ENCODE measurements around the gene LILRA5. TPM values are rescaled to one million over a fixed set of nuclear protein-coding genes. Genes with fewer than 3 reads are reported as not detected.

Gene LILRA5
- total and polyA plus RNA-seq, 2 of the 8 experiments (the other 6 are each of a cell fraction or from before 2014, with no cell fraction given), result not detected

- Histone ChIP-seq H3K23me2 (ENCODE audit: low read depth, low read length) (peaks cover 2% of the 10 kb centered on the region), H3K79me1 (ENCODE audit: low read depth, low read length) (no peaks in the 10 kb centered on the region), H2BK15ac (ENCODE audit: low read length) (peak overlapping the region; percentile 14; the same call in 1 of the 2 replicates), H3K4me2 (ENCODE audit: insufficient read depth in 1 of 2, low read depth in 2 of 2, low read length in 2 of 2) (peak overlapping the region in 1 of 2 experiments; percentile 9; a peak in 2 of 4 replicates), H3K27me3 (replicated peaks in 1 of 4; ENCODE audit: control insufficient read depth in 3 of 4, extremely low read depth in 1 of 4, insufficient read depth in 3 of 4, low read length in 3 of 4) (peaks cover 0 to 2% (median 0%) of the 10 kb centered on the region in 4 experiments; a peak in 1 of 7 replicates), H4K20me1 (replicated peaks in 1 of 2; ENCODE audit: control insufficient read depth in 1 of 2, insufficient read depth in 2 of 2, low read length in 2 of 2) (no peaks in the 10 kb centered on the region), H3K9me3 (ENCODE audit: insufficient read depth in 2 of 2, low read depth in 1 of 2, low read length in 1 of 2) (peaks cover 7 to 10% of the 10 kb centered on the region in 2 experiments; a peak in 2 of 4 replicates), H3K27ac (ENCODE audit: low read depth, low read length) (no peak overlapping the region), H3K4me1 (replicated peaks in 1 of 4; ENCODE audit: control insufficient read depth in 3 of 4, insufficient read depth in 4 of 4, low read length in 3 of 4) (peaks cover 0 to 7% (median 5%) of the 10 kb centered on the region in 4 experiments; a peak in 6 of 7 replicates), H3K18ac (ENCODE audit: extremely low read depth, low read length) (peak overlapping the region; percentile 75), H2BK5ac (ENCODE audit: low read depth, low read length) (peak overlapping the region; percentile 81; the same call in 1 of the 2 replicates), H3K36me3 (ENCODE audit: control insufficient read depth in 2 of 4, insufficient read depth in 4 of 4, low read length in 3 of 4) (no peaks in the 10 kb centered on the region), H4K91ac (replicated peaks; ENCODE audit: insufficient read length, low read length) (peak overlapping the region; percentile 88), H2AFZ (ENCODE audit: low read length) (no peak overlapping the region), H4K5ac (ENCODE audit: insufficient read length, low read depth, low read length) (no peak overlapping the region), H4K8ac (ENCODE audit: extremely low read depth, insufficient read depth, low read length) (peak overlapping the region; percentile 73; the same call in 1 of the 2 replicates), H3K79me2 (ENCODE audit: control insufficient read depth in 1 of 2, insufficient read depth in 2 of 2, low read length in 2 of 2) (no peaks in the 10 kb centered on the region), H3K56ac (replicated peaks; ENCODE audit: insufficient read length, low read depth, low read length) (no peak overlapping the region), H2AK5ac (ENCODE audit: low read depth, low read length) (peak overlapping the region; percentile 79; the same call in 1 of the 2 replicates), H2BK20ac (ENCODE audit: low read length) (peak overlapping the region; percentile 90), H3K4ac (replicated peaks; ENCODE audit: insufficient read length, low read depth, low read length) (peak overlapping the region; percentile 54), H2BK120ac (replicated peaks; ENCODE audit: low read depth, low read length) (peak overlapping the region; percentile 75), H2BK12ac (ENCODE audit: low read depth, low read length) (peak overlapping the region; percentile 52; the same call in 1 of the 2 replicates), H3K23ac (ENCODE audit: insufficient read length) (no peak overlapping the region), H3K9ac (replicated peaks in 1 of 4; ENCODE audit: extremely low read depth in 1 of 4, low read depth in 3 of 4, low read length in 3 of 4) (no peak overlapping the region), H3K4me3 (ENCODE audit: extremely low read depth in 1 of 4, insufficient read depth in 2 of 4, low read depth in 3 of 4, low read length in 4 of 4) (no peak overlapping the region), H3K14ac (ENCODE audit: insufficient read length) (no peak overlapping the region)
- ChIA-PET POLR2A (ENCODE audit: partially characterized antibody) (interaction anchor here (1.1 kb wide), 1 partner anchor 72 kb away, joined by 3 read pairs; no protein-coding TSS in a partner anchor), CTCF (ENCODE audit: partially characterized antibody) (interaction anchor here (0.7 to 5.3 kb wide), 20 partner anchors 7 to 133 kb away, joined by 3 to 56 read pairs (median 4); partner anchors contain the start of gene LILRB5)
- FAIRE-seq (peak; percentile 97), DNase-seq (ENCODE audit: low read depth in 1 of 2, low spot score in 2 of 2) (peak in 1 of 2 experiments; percentile 65)
- TF ChIP-seq TBP (IDR thresholded peaks at IDR 0.05; ENCODE audit: low read depth, low read length) (0 out of 2 replicates have a peak, but pooled peaks have one; percentile 4), FOSL1 (IDR thresholded peaks at IDR 0.05; ENCODE audit: insufficient read depth, low read depth, low read length) (no peak), RAD21 (IDR thresholded peaks at IDR 0.05 in 1 of 2, conservative IDR thresholded peaks at IDR 0.05 in 1 of 2; ENCODE audit: low read depth in 2 of 2, low read length in 2 of 2) (peak; percentile 58), TAF7 (optimal IDR thresholded peaks at IDR 0.05; ENCODE audit: borderline replicate concordance, low read depth, low read length) (peak; percentile 31), TAF1 (IDR thresholded peaks at IDR 0.05; ENCODE audit: low read depth, low read length) (no peak), CTCF (IDR thresholded peaks at IDR 0.05; ENCODE audit: control extremely low read depth in 1 of 3, insufficient read depth in 1 of 3, low read depth in 1 of 3, low read length in 3 of 3) (peak in 2 of 3 experiments; percentile 74 to 87; a peak in 3 of 4 replicates)
- TF ChIP-seq, protein P1, sequence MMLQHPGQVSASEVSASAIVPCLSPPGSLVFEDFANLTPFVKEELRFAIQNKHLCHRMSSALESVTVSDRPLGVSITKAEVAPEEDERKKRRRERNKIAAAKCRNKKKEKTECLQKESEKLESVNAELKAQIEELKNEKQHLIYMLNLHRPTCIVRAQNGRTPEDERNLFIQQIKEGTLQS (IDR thresholded peaks at IDR 0.05; ENCODE audit: insufficient read depth, low read depth, low read length), result no peak
- 6% methylated on average over 4 of the region's 4 CpGs; no CpG with 5 or more reads in 1 of the 2 experiments for WGBS, 2 experiments (ENCODE audit: extremely low coverage in 1 of 2, insufficient coverage in 1 of 2, insufficient read length in 1 of 2, insufficient replicate concordance in 2 of 2, low coverage in 1 of 2, low lambda C conversion rate in 2 of 2, missing lambda C conversion rate in 1 of 2)
Observed at GRCh38 chr19:54325194-54325621, 12.2 kb upstream of the LILRA5 start.

Measured in H1 (cell line).